ENCODE results near the gene IRF5. TPM values are rescaled to one million over a fixed set of nuclear protein-coding genes. Genes with fewer than 3 reads are reported as not detected.

Gene IRF5
- total RNA-seq, 1 experiment from 2014 or later, result 0.74 TPM

GRCh38 chr7:128944487-128945236, 6.9 kb downstream of the IRF5 start:
- TF ChIP-seq CTCF (conservative IDR thresholded peaks at IDR 0.05), result no peak
- H3K79me1 ChIP-seq (ENCODE audit: insufficient read depth, low read depth, low read length, poor library complexity, severe bottlenecking), result no peaks in the 10 kb centered on the region
- WGBS (ENCODE audit: extremely low coverage, insufficient read length, low lambda C conversion rate), result no CpG with 5 or more reads among the region's 7 CpGs
- DNase-seq, result no peak
- H4K5ac ChIP-seq (ENCODE audit: insufficient read length, low read depth, low read length), result no peak overlapping the region
- no peak overlapping the region for H2BK20ac ChIP-seq (ENCODE audit: low read depth, low read length, poor library complexity, severe bottlenecking)
- no peak overlapping the region for H2BK15ac ChIP-seq (ENCODE audit: low read depth, low read length)
- Mint-ChIP-seq H3K27me3 (ENCODE audit: low read depth) (peaks cover 28% of the 10 kb centered on the region), H3K4me3 (no peak overlapping the region), H3K4me1 (peaks cover 10 to 12% of the 10 kb centered on the region in 2 experiments), H3K36me3 (ENCODE audit: insufficient read depth in 1 of 3, low read depth in 3 of 3) (no peaks in the 10 kb centered on the region), H3K9me3 (no peaks in the 10 kb centered on the region), H3K27ac (no peak overlapping the region)
- H3K9me3 ChIP-seq (ENCODE audit: control insufficient read depth, low read depth, low read length), result no peaks in the 10 kb centered on the region
- no peak overlapping the region for H2BK12ac ChIP-seq (ENCODE audit: insufficient read length, low read depth, low read length)
- peaks cover 2% of the 10 kb centered on the region; the same call in 1 of the 2 replicates for H3K27me3 ChIP-seq (ENCODE audit: insufficient read depth, low read length)
- H3K23ac ChIP-seq (ENCODE audit: insufficient read length, low read depth, low read length), result no peak overlapping the region
- no peak overlapping the region for H2BK120ac ChIP-seq (ENCODE audit: low read depth, low read length, poor library complexity, severe bottlenecking)
- H3K14ac ChIP-seq (ENCODE audit: insufficient read depth, low read length), result no peak overlapping the region
- H3T11ph ChIP-seq (ENCODE audit: low read length), result no peak overlapping the region
- no peaks in the 10 kb centered on the region for H3K23me2 ChIP-seq (ENCODE audit: insufficient read length, low read depth, low read length, poor library complexity, severe bottlenecking)
- no peak overlapping the region for H2AFZ ChIP-seq (ENCODE audit: low read length)
- H3K27ac ChIP-seq (ENCODE audit: insufficient read length, low read depth, low read length), result no peak overlapping the region
- H3K79me2 ChIP-seq (ENCODE audit: insufficient read depth, low read length), result no peaks in the 10 kb centered on the region
- no peak overlapping the region for H4K8ac ChIP-seq (replicated peaks; ENCODE audit: insufficient read length, low read depth, low read length)
- H3K4ac ChIP-seq (ENCODE audit: low read depth, low read length), result no peak overlapping the region
- no peak overlapping the region for H2AK5ac ChIP-seq (ENCODE audit: insufficient read length, low read length)
- H3K4me2 ChIP-seq (ENCODE audit: insufficient read depth, insufficient read length, low read length), result no peak overlapping the region
- H3K18ac ChIP-seq (ENCODE audit: insufficient read length, low read depth, low read length), result no peak overlapping the region
- H4K91ac ChIP-seq (ENCODE audit: insufficient read length, low read depth, low read length), result no peak overlapping the region
- H4K20me1 ChIP-seq (ENCODE audit: control insufficient read depth, insufficient read depth, insufficient read length), result no peaks in the 10 kb centered on the region
- no peak overlapping the region for H2BK5ac ChIP-seq (ENCODE audit: insufficient read length, low read length)
- no peak overlapping the region for H3K9ac ChIP-seq (ENCODE audit: extremely low read depth, insufficient read length, low read length)
- no peaks in the 10 kb centered on the region for H3K4me1 ChIP-seq (ENCODE audit: insufficient read depth, low read length)
- no peak overlapping the region for H3K56ac ChIP-seq (ENCODE audit: insufficient read length, low read depth, low read length)

Data from H9 (cell line).